NCI-H1436 (cell line): ENCODE measurements around the gene AGPS.

Experiments used
- DNase-seq: peaks from one replicate; lab custom pipeline; 2025; lab: John Stamatoyannopoulos, UW

The AGPS gene

GRCh38 chr2:177592397-177592796, 199.8 kb downstream of the AGPS start:
- no peak for DNase-seq

- DNase-seq, result no peak
Observed at GRCh38 chr2:177592945-177593344, 200.4 kb downstream of the AGPS start.

- DNase-seq, result no peak
Observed at GRCh38 chr2:177593402-177593801, 200.8 kb downstream of the AGPS start.
